MM.1S (cell line): ENCODE results near the gene MOGAT1.

Source experiments
- CTCF ChIP-seq: fragments of 300-600 bp; sonication (generic); IDR thresholded peaks from 2 replicates; pipeline ENCODE4 v1.5.1; 2016; ENCODE audit warnings: antibody characterized with exemption, low read length, mixed read lengths
- EZH2phosphoT487 ChIP-seq: fragments of 300-600 bp; sonication (generic); IDR thresholded peaks from 2 replicates; pipeline ENCODE4 v1.6.1; 2018; ENCODE audit warnings: antibody characterized with exemption, low read length

- TF ChIP-seq CTCF (no peak), EZH2phosphoT487 (no peak)
These were observed 31.6 kb downstream of the MOGAT1 start for GRCh38 chr2:222703091-222703490.
